Ishikawa (cell line): ENCODE measurements around the gene UBE2E3.

ENCODE experiments used
- EP300 ChIP-seq: IDR thresholded peaks from 2 replicates; pipeline ENCODE4 v1.6.1; 2012; ENCODE audit warnings: borderline replicate concordance
- TAF1 ChIP-seq: IDR thresholded peaks from 2 replicates; pipeline ENCODE4 v1.6.1; 2012; ENCODE audit warnings: low read depth, mild to moderate bottlenecking
- TF ChIP-seq, protein P1 (sequence below): IDR thresholded peaks from 2 replicates; pipeline ENCODE4 v1.6.1; 2012
- TF ChIP-seq, protein P2 (sequence below): IDR thresholded peaks from 2 replicates; pipeline ENCODE4 v1.6.1; 2012

DNA sequence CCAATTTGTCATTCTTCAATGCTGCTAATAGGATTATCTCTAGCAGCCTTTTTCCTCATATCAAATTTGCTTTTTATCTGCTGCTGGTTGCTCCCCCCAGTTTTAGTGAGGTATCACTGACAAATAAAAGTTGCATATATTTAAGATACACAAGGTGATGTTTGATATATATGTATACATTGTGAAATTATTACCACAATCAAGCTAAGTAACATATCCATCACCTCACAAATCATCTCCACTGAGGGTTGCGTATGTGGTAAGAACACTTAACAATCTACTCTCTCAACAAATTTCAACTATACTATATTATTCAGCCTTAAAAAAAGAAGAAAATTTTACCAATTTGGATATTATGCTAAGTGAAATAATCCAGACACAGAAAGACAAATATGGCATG is 30.5 kb upstream of the UBE2E3 start:
- TF ChIP-seq TAF1 (no peak), EP300 (no peak)
- TF ChIP-seq, protein P1, sequence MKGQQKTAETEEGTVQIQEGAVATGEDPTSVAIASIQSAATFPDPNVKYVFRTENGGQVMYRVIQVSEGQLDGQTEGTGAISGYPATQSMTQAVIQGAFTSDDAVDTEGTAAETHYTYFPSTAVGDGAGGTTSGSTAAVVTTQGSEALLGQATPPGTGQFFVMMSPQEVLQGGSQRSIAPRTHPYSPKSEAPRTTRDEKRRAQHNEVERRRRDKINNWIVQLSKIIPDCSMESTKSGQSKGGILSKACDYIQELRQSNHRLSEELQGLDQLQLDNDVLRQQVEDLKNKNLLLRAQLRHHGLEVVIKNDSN: no peak
- TF ChIP-seq, protein P2, sequence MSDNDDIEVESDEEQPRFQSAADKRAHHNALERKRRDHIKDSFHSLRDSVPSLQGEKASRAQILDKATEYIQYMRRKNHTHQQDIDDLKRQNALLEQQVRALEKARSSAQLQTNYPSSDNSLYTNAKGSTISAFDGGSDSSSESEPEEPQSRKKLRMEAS: no peak
